GM13977 (cell line): ENCODE measurements around the gene KRTAP5-3.

ENCODE experiments used
- DNase-seq: peaks from one replicate; pipeline ENCODE4 v3.0.0; 2012; ENCODE audit warnings: low spot score
- CTCF ChIP-seq: IDR thresholded peaks from 2 replicates; pipeline ENCODE4 v1.5.1; 2012; ENCODE audit warnings: mild to moderate bottlenecking, control low read depth; ENCODE audit not compliant: insufficient read depth; ENCODE audit errors: extremely low read depth, missing control alignments
- in situ Hi-C: fragments of 300-500 bp; cut with MboI; formaldehyde crosslinking; loops from one replicate; pipeline ENCODE4 v1.12.0; 2022; ENCODE audit warnings: low sequenced_read_pairs, low pct_unique_long_range_greater_than_20kb, mixed read lengths, inconsistent platforms; ENCODE audit not compliant: unreplicated experiment

Gene KRTAP5-3

GRCh38 chr11:1558775-1559110 lies 49.5 kb downstream of the KRTAP5-3 start:
- peak; percentile 34 for DNase-seq
- no peak for TF ChIP-seq CTCF
- in situ Hi-C loops = no loop called here

- DNase-seq = peak; percentile 31
- no peak for TF ChIP-seq CTCF
- in situ Hi-C loops = no loop called here
These were observed 50.1 kb downstream of the KRTAP5-3 start for GRCh38 chr11:1557904-1558774.
